GM12878 (cell line): ENCODE measurements around the gene MT1B. TPM values are rescaled to one million over a fixed set of nuclear protein-coding genes. Genes with fewer than 3 reads are reported as not detected.

Experiments
- ATAC-seq: fragments of 200-7000 bp; cut with Tn5 transposase; 3 replicates; pipeline ENCODE4 v1.9.1; 2020; ENCODE audit warnings: mild to moderate bottlenecking, moderate library complexity
- BruUV-seq: library from RNA; stranded (reverse); fragments of 400-500 nt; replicated peaks from 2 replicates; lab custom pipeline; 2021; lab: Mats Ljungman, UMichigan
- CTCF ChIA-PET: fragments of 300-600 bp; sonication (Branson Sonifier 250); formaldehyde crosslinking; extraction: SDS; loops from one replicate; lab custom pipeline; 2021; ENCODE audit warnings: inconsistent platforms; lab: Yijun Ruan, JAX
- POLR2A ChIA-PET: fragments of 350-600 bp; formaldehyde crosslinking; extraction: SDS; loops from one replicate; lab custom pipeline; 2021; ENCODE audit warnings: inconsistent platforms; lab: Charles Lee
- RAD21 ChIA-PET: fragments of 300-600 bp; sonication (Branson Sonifier 250); formaldehyde crosslinking; loops from one replicate; lab custom pipeline; 2023; ENCODE audit warnings: antibody characterized with exemption; ENCODE audit not compliant: unreplicated experiment; lab: Charles Lee
- SMC1A ChIA-PET: fragments of 300-600 bp; sonication (Branson Sonifier 250); formaldehyde crosslinking; loops from one replicate; lab custom pipeline; 2023; ENCODE audit not compliant: unreplicated experiment, uncharacterized antibody; lab: Charles Lee
- DNase-seq: peaks from one replicate; pipeline ENCODE4 v3.0.0-alpha.2; 2011; ENCODE audit warnings: low read depth, low spot score
- FAIRE-seq: peaks from 3 replicates; lab custom pipeline; 2011; peaks lifted over from hg19 to GRCh38; lab: Jason Lieb, UNC
- H2AFZ ChIP-seq: 2 replicates; pipeline ENCODE4 v1.6.0; 2011; ENCODE audit warnings: low read depth, low read length, control low read depth; ENCODE audit not compliant: control insufficient read depth
- H3K27ac ChIP-seq: 2 replicates; pipeline ENCODE4 v1.5.1; 2011; ENCODE audit warnings: control low read depth; ENCODE audit not compliant: control insufficient read depth, insufficient read depth
- H3K27me3 ChIP-seq, 2 experiments: replicated peaks in 1 of 2; 2 replicates each; pipeline versions ENCODE4 v1.6.0 to v1.6.1; 2011; ENCODE audit warnings: low read length in 1 of 2; ENCODE audit not compliant: control insufficient read depth in 2 of 2, insufficient read depth in 2 of 2
- H3K36me3 ChIP-seq, 2 experiments: 2 replicates each; pipeline ENCODE4 v1.5.1; 2011; ENCODE audit warnings: low read length in 1 of 2; ENCODE audit not compliant: control insufficient read depth in 2 of 2, insufficient read depth in 2 of 2
- H3K4me1 ChIP-seq: 2 replicates; pipeline ENCODE4 v1.6.1; 2011; ENCODE audit warnings: mild to moderate bottlenecking, low read length, moderate library complexity, mixed read lengths; ENCODE audit not compliant: control insufficient read depth, insufficient read depth
- H3K4me2 ChIP-seq: 2 replicates; pipeline ENCODE4 v1.6.0; 2011; ENCODE audit warnings: control low read depth; ENCODE audit not compliant: control insufficient read depth, insufficient read depth
- H3K4me3 ChIP-seq: fragments of 200-600 bp; sonication (generic); 2 replicates; pipeline ENCODE4 v1.5.1; 2016
- H3K79me2 ChIP-seq: 2 replicates; pipeline ENCODE4 v1.6.0; 2011; ENCODE audit warnings: low read length; ENCODE audit not compliant: control insufficient read depth, insufficient read depth
- H3K9ac ChIP-seq: 2 replicates; pipeline ENCODE4 v1.8.0; 2011; ENCODE audit warnings: low read length, control low read depth, mixed read lengths; ENCODE audit not compliant: control insufficient read depth, insufficient read depth
- H3K9me3 ChIP-seq: replicated peaks from 3 replicates; pipeline ENCODE4 v1.5.1; 2011; ENCODE audit warnings: mild to moderate bottlenecking, low read length; ENCODE audit not compliant: control insufficient read depth, insufficient read depth
- H4K20me1 ChIP-seq: 2 replicates; pipeline ENCODE4 v1.6.0; 2011; ENCODE audit not compliant: control insufficient read depth, insufficient read depth
- BHLHE40 ChIP-seq, 2 experiments: fragments of 450-650 bp in 1 of 2; IDR thresholded peaks; 2 replicates each; pipeline ENCODE4 v1.6.1; 2011 to 2017; ENCODE audit warnings: low read depth in 2 of 2, borderline replicate concordance in 1 of 2, improper control_type of control experiment in 1 of 2, low read length in 1 of 2, mild to moderate bottlenecking in 1 of 2
- IKZF1 ChIP-seq: fragments of 450-650 bp; conservative IDR thresholded peaks from 2 replicates; pipeline ENCODE4 v1.6.1; 2017; ENCODE audit warnings: antibody characterized with exemption, mild to moderate bottlenecking
- IKZF2 ChIP-seq, 2 experiments: fragments of 450-650 bp; IDR thresholded peaks; 2 replicates each; pipeline ENCODE4 v1.6.1; 2017; ENCODE audit warnings: mild to moderate bottlenecking in 2 of 2, moderate library complexity in 2 of 2
- LARP7 ChIP-seq: fragments of 450-650 bp; IDR thresholded peaks from 2 replicates; pipeline ENCODE4 v1.6.1; 2017; ENCODE audit warnings: mild to moderate bottlenecking
- PAX8 ChIP-seq: fragments of 450-650 bp; IDR thresholded peaks from 2 replicates; pipeline ENCODE4 v1.6.1; 2017; ENCODE audit warnings: mild to moderate bottlenecking, moderate library complexity
- ZBED1 ChIP-seq: IDR thresholded peaks from 2 replicates; pipeline ENCODE4 v1.6.1; 2016; ENCODE audit warnings: borderline replicate concordance
- WGBS: methylation state at CpG from one replicate; pipeline ENCODE4 v1.1.6; 2016; ENCODE audit warnings: low lambda C conversion rate; ENCODE audit not compliant: insufficient replicate concordance, insufficient coverage; ENCODE audit errors: missing lambda C conversion rate; 5-methylcytosine and 5-hydroxymethylcytosine counted together
- in situ Hi-C: fragments of 300-500 bp; cut with MboI; formaldehyde crosslinking; loops from 9 replicates; pipeline ENCODE4 v1.14.3; 2018; ENCODE audit warnings: mixed read lengths
- intact Hi-C: fragments of 100-400 bp; cut with micrococcal nuclease; formaldehyde crosslinking; loops from one replicate; pipeline ENCODE4 v1.14.2; 2022; ENCODE audit not compliant: unreplicated experiment
- polyA plus RNA-seq, 11 experiments: library from polyadenylated mRNA; depleted of rRNA in 4 of 11; unstranded in 6 of 11; stranded (reverse) in 5 of 11; fragments of >200 nt; fragmentation: Nextera tagmentation in 4 of 11; fragmentation: Illumina TruSeq in 1 of 11; extraction: Ambion mirVana in 4 of 11; extraction: Trizol in 1 of 11; gene quantifications; 1 replicate in 1 of 11; 2 replicates in 10 of 11; pipeline versions ENCODE4 v1.2.1 to v1.2.3, GENCODE V29; 2011 to 2016; ENCODE audit warnings: inconsistent platforms in 2 of 11, missing spikeins in 2 of 11, low read depth in 1 of 11
- total RNA-seq, 4 experiments: library from RNA; depleted of rRNA in 3 of 4; stranded (reverse); fragments of >200 nt in 3 of 4; fragmentation: Illumina TruSeq in 1 of 4; extraction: Trizol in 1 of 4; gene quantifications; 2 replicates each; pipeline versions ENCODE4 v1.2.1 to v1.2.3, GENCODE V29; 2013 to 2021

The MT1B gene
- total and polyA plus RNA-seq, 10 of the 15 experiments (the other 5 are each of a cell fraction or from before 2014, with no cell fraction given), result not detected

GRCh38 chr16:56625140-56625942, 26.3 kb upstream of the MT1B start, which contains the start of gene MT1E (continued):
- TF ChIP-seq IKZF2 (IDR thresholded peaks at IDR 0.05) (0 out of 4 replicates have a peak, but pooled peaks have one; percentile 12 to 13), LARP7 (peak; percentile 100), IKZF1 (peak; percentile 58; the same call in 1 of the 2 replicates)

- ChIA-PET POLR2A (interaction anchor here (0.6 to 1.5 kb wide), 4 partner anchors 16 to 74 kb away, joined by 3 to 4 read pairs (median 3); partner anchors contain the start of gene MT2A), RAD21 (interaction anchor here (0.6 to 1.3 kb wide), 3 partner anchors 15 to 64 kb away, joined by 3 to 5 read pairs (median 4); partner anchors contain the start of gene MT2A), CTCF (interaction anchor here (0.7 to 1.0 kb wide), 2 partner anchors 18 to 25 kb away, joined by 3 read pairs; partner anchors contain the start of gene MT2A), SMC1A (no interaction called here)
- DNase-seq (no peak), FAIRE-seq (no peak), ATAC-seq (peak; percentile 18)
- no peaks in the 10 kb centered on the region for H3K36me3 ChIP-seq
- no peaks in the 10 kb centered on the region for H3K9me3 ChIP-seq
- peak overlapping the region; percentile 85 for H2AFZ ChIP-seq
- 33% methylated on average over 16 of the region's 16 CpGs for WGBS
- peak overlapping the region; percentile 44; the same call in 1 of the 2 replicates for H3K4me3 ChIP-seq
- no peak overlapping the region for H3K27ac ChIP-seq
- peak in 1 of 2 experiments; percentile 63; a peak in 2 of 4 replicates for TF ChIP-seq BHLHE40 (IDR thresholded peaks at IDR 0.05; ENCODE audit: borderline replicate concordance in 1 of 2, low read depth in 2 of 2, low read length in 1 of 2)
- TF ChIP-seq ZBED1, result no peak
- no peak for TF ChIP-seq PAX8
- H3K4me1 ChIP-seq, result peaks cover 17% of the 10 kb centered on the region
- peak overlapping the region; percentile 56; the same call in 1 of the 2 replicates for H3K9ac ChIP-seq
- intact Hi-C loops (no loop called here), in situ Hi-C loops (no loop called here)
- peak overlapping the region; percentile 40 for H3K4me2 ChIP-seq
- TSS peak; percentile 98 for BruUV-seq
- no peaks in the 10 kb centered on the region for H4K20me1 ChIP-seq
- H3K27me3 ChIP-seq, result peaks cover 0 to 2% of the 10 kb centered on the region in 2 experiments; a peak in 3 of 4 replicates
- no peaks in the 10 kb centered on the region for H3K79me2 ChIP-seq
Measured at GRCh38 chr16:56625943-56626654, 25.6 kb upstream of the MT1B start.
